Activated CD4-positive, CD25-positive, alpha-beta regulatory T cell treated with anti-CD3 and anti-CD28 coated beads, Interleukin-2, amount 50 U/mL, for 24 hours (primary cell): ENCODE results near the gene CENPL.
A peak's percentile ranks its signal among the peaks of the same experiment; 100 is the strongest.
"Not testable (repeated sequence)": the region's sequence is repeated elsewhere in the genome, so short reads cannot be mapped to it uniquely, and the experiment has no call there.

Experiments used
- ATAC-seq, 2 donors: fragments of 150-1000 bp; cut with Tn5 transposase; one replicate each; pipeline ENCODE4 v1.10.0; 2021; ENCODE audit warnings: mild to moderate bottlenecking in 1 of 2, moderate library complexity in 1 of 2

Gene CENPL

DNA sequence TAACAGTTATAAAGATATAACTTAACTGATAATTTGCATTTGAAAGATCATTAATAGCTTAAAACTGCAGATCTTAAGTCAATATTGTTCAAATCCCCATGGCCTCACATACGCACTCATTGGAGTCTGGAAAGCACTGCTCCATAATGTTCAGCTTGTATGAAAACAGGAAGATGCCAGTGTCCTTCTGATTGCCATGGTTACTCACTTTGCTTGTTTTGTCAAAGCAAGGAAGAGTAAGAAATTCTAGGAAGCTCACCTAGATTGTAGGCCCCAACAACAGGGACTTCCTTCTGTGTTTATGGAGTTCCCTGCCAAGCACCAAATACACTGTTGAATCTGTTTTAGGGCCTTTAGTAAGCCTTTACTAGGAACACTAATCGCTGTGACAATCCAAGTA is 32.2 kb upstream of the CENPL start:
- ATAC-seq, result no peak

DNA sequence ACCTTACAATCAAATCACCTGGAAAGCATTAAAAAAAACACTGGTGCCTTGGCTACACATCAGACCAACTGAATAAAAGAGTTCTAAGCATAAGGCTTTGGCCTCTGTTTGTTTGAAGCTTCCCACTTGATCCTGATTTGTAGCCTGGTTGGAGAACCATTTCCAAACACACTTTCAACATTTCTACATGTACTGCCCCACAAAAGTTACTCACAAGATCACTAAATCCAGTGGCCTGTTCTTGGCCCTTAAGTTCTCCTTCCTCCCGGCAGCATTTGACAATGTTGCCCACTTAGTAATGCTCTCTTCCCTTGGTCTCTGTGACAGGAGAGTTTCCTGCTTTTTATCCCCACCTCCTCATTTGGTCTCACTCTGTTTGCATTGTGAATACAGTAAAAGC is 31.3 kb upstream of the CENPL start:
- ATAC-seq, result no peak

GRCh38 chr1:173853074-173853473 is 28.4 kb upstream of the CENPL start:
- ATAC-seq, result no peak

DNA sequence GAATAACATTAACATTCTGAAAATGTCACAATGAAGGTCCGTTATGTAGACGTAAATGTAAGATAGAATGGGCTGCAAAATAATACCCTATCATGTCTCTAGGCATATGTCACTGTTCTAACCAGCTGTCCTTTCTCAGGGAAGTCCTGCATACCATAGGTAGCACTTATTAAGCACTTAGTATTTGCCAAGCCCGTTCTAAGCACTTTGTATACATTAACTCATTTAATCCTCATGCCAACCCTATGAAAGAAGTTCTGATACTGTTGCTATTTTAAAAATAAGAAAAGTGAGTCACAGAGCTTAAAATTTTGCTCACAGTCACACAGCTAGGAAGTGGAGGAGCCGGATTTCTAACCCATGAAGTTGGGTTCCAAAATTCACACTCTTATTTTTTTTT is 27.4 kb upstream of the CENPL start:
- no peak for ATAC-seq

- ATAC-seq, result no peak
Measured at GRCh38 chr1:173832748-173833147, 8.1 kb upstream of the CENPL start.

DNA sequence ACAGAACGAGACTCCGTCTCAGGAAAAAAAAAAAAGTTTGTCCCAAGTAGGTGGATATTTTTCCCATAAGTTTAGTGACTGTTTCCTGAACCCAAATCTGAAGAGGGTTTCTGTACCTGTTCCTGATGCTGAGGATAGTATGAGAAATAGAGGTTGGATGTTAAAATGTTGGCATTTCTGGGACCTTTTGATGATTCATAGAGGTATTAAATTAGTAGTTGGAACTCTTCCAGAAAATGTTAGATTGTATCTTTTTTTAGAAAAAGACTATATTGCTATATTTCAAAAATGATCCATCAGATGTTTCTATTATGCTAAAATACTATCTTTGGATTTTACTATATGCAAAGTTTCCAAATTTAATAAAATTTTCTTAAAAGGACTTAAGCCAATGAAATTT is 2.9 kb upstream of the CENPL start:
- no peak for ATAC-seq

DNA sequence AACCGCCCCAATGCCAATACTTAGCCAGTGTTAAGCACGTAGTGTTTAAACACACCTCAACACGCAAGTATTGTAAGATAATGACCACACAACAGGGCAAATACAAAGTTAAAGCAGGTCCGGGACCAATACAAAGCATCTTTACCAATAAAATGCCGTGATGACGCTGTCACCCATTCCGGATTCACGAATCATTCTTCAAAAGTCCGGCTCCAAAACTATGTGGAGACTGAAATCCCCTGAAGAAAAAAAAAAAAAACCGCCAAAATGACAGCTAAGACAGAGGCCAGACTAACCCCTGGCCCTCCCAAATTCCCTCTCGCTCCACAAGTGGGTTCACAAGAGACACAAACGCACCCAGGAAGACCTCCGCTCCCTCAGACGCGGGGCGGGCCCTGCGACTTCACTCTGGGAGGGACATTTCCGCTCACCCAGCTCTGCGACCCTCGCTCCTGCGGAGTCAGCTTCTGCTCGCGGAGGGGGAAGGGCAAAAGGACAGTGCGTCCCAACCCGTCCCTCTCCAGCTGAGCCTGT is 835 bp downstream of the CENPL start:
- peak; percentile 29 to 37 for ATAC-seq

DNA sequence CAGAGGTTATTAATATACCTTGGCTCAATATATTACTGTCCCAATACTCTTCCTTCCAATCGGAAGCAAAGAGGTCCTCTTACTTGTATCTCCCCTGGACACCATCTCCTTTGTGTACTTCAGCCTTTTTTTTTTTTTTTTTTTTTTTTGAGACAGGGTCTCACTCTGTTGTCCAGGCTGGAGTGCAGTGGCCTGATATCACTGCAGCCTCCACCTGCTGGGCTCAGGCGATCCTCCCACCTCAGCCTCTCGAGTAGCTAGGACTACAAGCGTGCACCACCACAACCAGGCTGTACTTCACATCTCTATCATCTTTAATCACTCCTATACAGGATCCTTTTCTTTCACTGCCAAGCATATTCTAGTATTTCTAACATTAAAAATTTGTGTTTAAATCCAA is 3.0 kb downstream of the CENPL start:
- no peak for ATAC-seq

DNA sequence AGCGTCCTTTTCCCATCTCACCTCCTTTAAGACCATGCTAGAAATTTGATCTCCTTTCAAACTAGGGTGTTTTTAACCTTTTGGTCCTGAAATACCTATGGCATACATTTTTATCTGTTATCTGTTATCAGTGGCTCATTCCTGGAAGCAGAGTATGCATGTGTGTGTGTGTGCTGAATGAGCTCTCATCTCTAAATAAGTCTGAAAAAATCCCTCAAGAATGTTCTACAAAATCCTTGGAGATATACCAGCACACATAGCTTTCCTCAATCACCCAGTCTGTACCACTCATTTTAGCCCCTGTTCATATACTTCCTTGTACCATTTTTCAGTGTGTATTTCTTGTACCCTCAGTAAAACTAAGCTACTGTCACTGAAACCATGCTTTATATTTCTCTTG is 6.2 kb downstream of the CENPL start:
- ATAC-seq, result no peak

GRCh38 chr1:173813654-173814053 is 11.0 kb downstream of the CENPL start:
- ATAC-seq, result not testable (repeated sequence)

- ATAC-seq, result no peak
Measured at GRCh38 chr1:173802961-173803360, 21.7 kb downstream of the CENPL start.

- ATAC-seq, result not testable (repeated sequence)
Measured at GRCh38 chr1:173799995-173800394, 24.7 kb downstream of the CENPL start.

GRCh38 chr1:173798078-173798477 is 26.6 kb downstream of the CENPL start:
- ATAC-seq, result no peak

GRCh38 chr1:173789841-173790240 is 34.8 kb downstream of the CENPL start:
- ATAC-seq, result no peak

- no peak for ATAC-seq
Measured at GRCh38 chr1:173784997-173785396, 39.7 kb downstream of the CENPL start.

- no peak for ATAC-seq
Measured at GRCh38 chr1:173779936-173780335, 44.7 kb downstream of the CENPL start.

DNA sequence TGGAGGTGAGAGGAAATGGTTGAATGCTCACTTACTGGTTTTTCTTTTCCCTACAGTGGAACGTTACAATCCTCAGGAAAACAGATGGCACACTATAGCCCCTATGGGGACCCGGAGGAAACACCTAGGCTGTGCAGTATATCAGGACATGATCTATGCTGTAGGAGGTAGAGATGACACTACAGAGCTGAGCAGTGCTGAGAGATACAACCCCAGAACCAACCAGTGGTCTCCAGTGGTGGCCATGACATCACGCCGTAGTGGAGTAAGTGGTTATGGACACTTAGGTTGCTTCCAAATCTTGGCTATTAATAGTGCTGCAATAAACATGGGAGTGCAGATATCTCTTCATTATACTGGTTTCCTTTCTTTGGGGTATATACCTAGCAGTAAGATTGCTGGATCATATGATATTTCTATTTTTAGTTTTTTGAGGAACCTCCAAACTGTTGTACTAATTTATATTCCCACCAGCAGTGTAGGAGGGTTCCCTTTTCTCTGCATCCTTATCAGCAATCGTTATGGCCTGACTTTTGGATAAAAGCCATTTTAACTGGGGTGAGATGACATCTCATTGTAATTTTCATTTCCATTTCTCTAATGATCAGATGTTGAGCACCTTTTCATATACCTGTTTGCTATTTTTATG is 49.0 kb downstream of the CENPL start:
- ATAC-seq, result no peak

- ATAC-seq, result no peak
Measured at GRCh38 chr1:173771560-173771959, 53.1 kb downstream of the CENPL start.

- peak; percentile 54 to 62 for ATAC-seq
Measured at GRCh38 chr1:173770330-173770729, 54.4 kb downstream of the CENPL start.

DNA sequence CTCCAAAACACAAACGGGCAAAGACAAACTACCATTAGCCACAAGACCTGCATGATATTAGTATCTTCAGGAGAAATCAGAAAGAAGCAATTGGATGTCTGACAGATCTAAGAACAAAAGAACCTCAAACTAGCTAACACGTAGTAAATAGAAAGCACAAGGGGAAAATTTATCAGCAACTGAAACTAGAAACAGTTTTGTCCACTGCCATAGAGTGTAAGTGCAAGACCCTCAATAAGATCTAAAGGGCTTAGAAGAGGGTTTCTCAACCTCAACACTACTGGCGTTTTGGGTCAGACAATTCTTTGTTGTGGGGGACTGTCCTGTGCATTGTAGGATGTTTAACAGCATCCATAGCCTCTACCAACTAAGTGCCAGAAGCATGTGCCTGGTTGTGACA is 55.9 kb downstream of the CENPL start:
- ATAC-seq, result peak in 1 of 2 donors; percentile 29

DNA sequence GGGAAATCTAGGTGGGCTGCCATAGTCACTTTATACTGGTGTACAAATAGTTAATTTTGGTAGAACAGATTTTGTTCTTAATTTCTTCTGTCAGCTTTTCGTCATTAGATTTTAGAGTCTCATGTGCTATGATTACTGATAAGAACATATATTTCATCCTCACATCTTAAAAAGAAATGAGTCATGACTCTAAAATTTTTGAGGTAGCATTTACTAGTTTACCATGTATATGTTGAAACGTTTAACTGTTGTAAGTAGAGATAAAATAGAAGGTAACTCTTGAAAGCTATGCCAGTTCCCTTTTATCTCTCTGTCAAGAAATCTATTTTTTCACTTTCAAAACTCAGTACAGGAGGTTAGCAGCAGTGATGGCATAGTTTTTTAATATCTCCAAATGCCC is 56.5 kb downstream of the CENPL start:
- peak in 1 of 2 donors; percentile 23 for ATAC-seq

DNA sequence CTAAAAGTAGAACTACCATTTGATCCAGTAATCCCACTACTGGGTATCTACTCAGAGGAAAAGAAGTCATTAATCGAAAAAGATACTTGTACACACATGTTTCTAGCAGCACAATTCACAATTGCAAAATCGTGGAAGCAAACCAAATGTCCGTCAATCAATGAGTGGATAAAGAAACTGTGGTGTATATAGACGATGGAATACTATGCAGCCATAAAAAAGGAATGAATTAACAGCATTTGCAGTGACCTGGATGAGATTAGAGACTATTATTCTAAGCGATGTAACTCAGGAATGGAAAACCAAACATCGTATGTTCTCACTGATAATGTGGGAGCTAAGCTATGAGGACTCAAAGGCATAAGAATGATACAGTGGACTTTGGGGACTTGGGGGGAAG is 60.4 kb downstream of the CENPL start:
- not testable (repeated sequence) for ATAC-seq

GRCh38 chr1:173758980-173759379 is 65.7 kb downstream of the CENPL start:
- no peak for ATAC-seq

- no peak for ATAC-seq
Measured at GRCh38 chr1:173758110-173758509, 66.6 kb downstream of the CENPL start.

- ATAC-seq, result no peak
Measured at GRCh38 chr1:173757666-173758065, 67.0 kb downstream of the CENPL start.
